ENCODE measurements around the gene TMEM14B.
"Not testable (repeated sequence)": the region's sequence is repeated elsewhere in the genome, so short reads cannot be mapped to it uniquely, and the experiment has no call there.

Gene TMEM14B

DNA sequence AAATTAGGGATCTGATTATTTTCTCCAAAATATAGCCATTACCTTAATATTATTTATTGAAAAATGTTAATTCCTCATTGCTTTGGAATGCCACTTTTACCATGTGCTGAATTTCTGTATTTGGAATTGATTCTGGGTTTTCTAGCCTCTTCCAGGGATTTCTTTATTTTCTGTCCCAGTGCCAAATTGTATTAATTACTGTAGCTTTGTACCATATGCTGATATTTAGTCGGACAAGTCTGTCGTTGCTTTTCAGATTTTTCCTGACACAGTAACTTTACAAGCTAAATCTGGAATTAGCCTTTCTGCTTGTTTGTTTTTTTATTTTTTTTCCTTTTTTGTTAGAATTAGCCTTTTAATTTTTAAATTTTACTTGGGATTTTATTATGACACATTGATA lies 10.9 kb upstream of the TMEM14B start:
- peaks cover 11% of the 10 kb centered on the region; the same call in 1 of the 2 replicates for H3F3A ChIP-seq (ENCODE audit: low read depth)
- H3K9ac ChIP-seq (ENCODE audit: low read depth, low read length, poor library complexity, severe bottlenecking) = no peak overlapping the region
- TF ChIP-seq CTCF (conservative IDR thresholded peaks at IDR 0.05; ENCODE audit: low read length) = no peak
- TF ChIP-seq EZH2phosphoT487 (IDR thresholded peaks at IDR 0.05; ENCODE audit: borderline replicate concordance) = no peak
- no peaks in the 10 kb centered on the region for H3K9me2 ChIP-seq (replicated peaks; ENCODE audit: low read depth, low read length)
- H3K4me2 ChIP-seq (ENCODE audit: low read depth, low read length, poor library complexity, severe bottlenecking) = no peak overlapping the region
- no peaks in the 10 kb centered on the region for H3K27me3 ChIP-seq (ENCODE audit: insufficient read depth, low read length, poor library complexity, severe bottlenecking)
- no peaks in the 10 kb centered on the region for H3K36me3 ChIP-seq (ENCODE audit: insufficient read depth, low read length)
- H3K4me3 ChIP-seq (ENCODE audit: low read length, poor library complexity, severe bottlenecking) = no peak overlapping the region
- H3K79me2 ChIP-seq (ENCODE audit: insufficient read depth, low read length) = no peaks in the 10 kb centered on the region
- no peaks in the 10 kb centered on the region for H4K20me1 ChIP-seq (ENCODE audit: insufficient read depth, low read length, poor library complexity, severe bottlenecking)
- H3K4me1 ChIP-seq (ENCODE audit: insufficient read depth, low read length, poor library complexity, severe bottlenecking) = peaks cover 17% of the 10 kb centered on the region
- H3K9me3 ChIP-seq (ENCODE audit: insufficient read depth, low read depth, low read length) = no peaks in the 10 kb centered on the region
- no peak overlapping the region for H2AFZ ChIP-seq (ENCODE audit: low read length)

DNA sequence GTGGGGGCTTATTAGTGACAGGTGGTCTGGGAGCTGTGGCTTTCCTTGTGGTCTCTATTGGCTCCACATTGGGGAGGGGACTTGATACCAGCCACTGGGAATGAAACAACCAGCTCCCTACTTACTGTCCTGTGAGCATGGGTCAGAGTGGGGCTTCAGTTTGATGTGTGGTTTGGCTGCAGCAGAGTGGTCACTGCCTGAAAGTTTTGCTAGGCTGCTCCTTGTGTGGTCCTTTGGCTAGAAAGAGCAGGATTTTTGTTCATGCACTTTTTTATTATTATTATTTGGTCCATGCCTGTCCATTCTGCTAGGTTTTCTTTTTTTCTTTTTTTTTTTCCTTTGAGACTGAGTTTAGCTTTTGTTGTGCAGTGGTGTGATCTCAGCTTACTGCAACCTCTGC lies 7.5 kb upstream of the TMEM14B start:
- TF ChIP-seq EZH2phosphoT487 (IDR thresholded peaks at IDR 0.05; ENCODE audit: borderline replicate concordance) = no peak
- no peak for TF ChIP-seq CTCF (conservative IDR thresholded peaks at IDR 0.05; ENCODE audit: low read length)
- H3F3A ChIP-seq (ENCODE audit: low read depth) = no peaks in the 10 kb centered on the region

GRCh38 chr6:10741643-10742042 lies 6.0 kb upstream of the TMEM14B start:
- H3K79me2 ChIP-seq (ENCODE audit: insufficient read depth, low read length); H3K9ac ChIP-seq (ENCODE audit: low read depth, low read length, poor library complexity, severe bottlenecking); H3K9me3 ChIP-seq (ENCODE audit: insufficient read depth, low read depth, low read length); H3K4me3 ChIP-seq (ENCODE audit: low read length, poor library complexity, severe bottlenecking); H3K4me2 ChIP-seq (ENCODE audit: low read depth, low read length, poor library complexity, severe bottlenecking); H3K36me3 ChIP-seq (ENCODE audit: insufficient read depth, low read length); H4K20me1 ChIP-seq (ENCODE audit: insufficient read depth, low read length, poor library complexity, severe bottlenecking); H3K27me3 ChIP-seq (ENCODE audit: insufficient read depth, low read length, poor library complexity, severe bottlenecking); H3K4me1 ChIP-seq (ENCODE audit: insufficient read depth, low read length, poor library complexity, severe bottlenecking); H3F3A ChIP-seq (ENCODE audit: low read depth); H3K9me2 ChIP-seq (replicated peaks; ENCODE audit: low read depth, low read length); H2AFZ ChIP-seq (ENCODE audit: low read length): not testable (repeated sequence)

More for the DNA sequence above, 7.5 kb upstream of the TMEM14B start:
- H2AFZ ChIP-seq (ENCODE audit: low read length) = no peak overlapping the region
- H3K79me2 ChIP-seq (ENCODE audit: insufficient read depth, low read length) = no peaks in the 10 kb centered on the region
- no peaks in the 10 kb centered on the region for H3K9me2 ChIP-seq (replicated peaks; ENCODE audit: low read depth, low read length)
- no peaks in the 10 kb centered on the region for H3K4me1 ChIP-seq (ENCODE audit: insufficient read depth, low read length, poor library complexity, severe bottlenecking)
- no peak overlapping the region for H3K9ac ChIP-seq (ENCODE audit: low read depth, low read length, poor library complexity, severe bottlenecking)
- no peak overlapping the region for H3K4me2 ChIP-seq (ENCODE audit: low read depth, low read length, poor library complexity, severe bottlenecking)
- no peaks in the 10 kb centered on the region for H3K36me3 ChIP-seq (ENCODE audit: insufficient read depth, low read length)
- no peaks in the 10 kb centered on the region for H4K20me1 ChIP-seq (ENCODE audit: insufficient read depth, low read length, poor library complexity, severe bottlenecking)
- no peaks in the 10 kb centered on the region for H3K27me3 ChIP-seq (ENCODE audit: insufficient read depth, low read length, poor library complexity, severe bottlenecking)
- H3K4me3 ChIP-seq (ENCODE audit: low read length, poor library complexity, severe bottlenecking) = no peak overlapping the region
- H3K9me3 ChIP-seq (ENCODE audit: insufficient read depth, low read depth, low read length) = no peaks in the 10 kb centered on the region

DNA sequence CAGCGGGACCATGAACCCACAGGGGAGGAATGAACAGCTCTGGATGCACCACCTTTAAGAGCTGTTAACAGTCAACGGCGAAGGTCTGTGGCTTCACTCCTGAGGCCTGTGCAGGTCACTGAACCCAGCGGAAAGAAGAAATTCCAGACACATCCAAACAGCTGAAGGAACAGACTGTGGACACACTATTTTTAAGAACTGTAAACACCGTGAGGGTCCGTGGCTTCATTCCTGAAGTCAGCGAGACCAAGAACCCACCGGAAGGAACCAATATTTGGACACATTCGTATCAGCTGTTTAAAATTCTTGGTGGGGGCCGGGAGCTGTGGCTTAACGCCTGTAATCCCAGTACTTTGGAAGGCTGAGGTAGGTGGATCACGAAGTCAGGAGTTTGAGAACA lies 5.4 kb upstream of the TMEM14B start:
- Histone ChIP-seq H3K4me1 (ENCODE audit: insufficient read depth, low read length, poor library complexity, severe bottlenecking) (peaks cover 11% of the 10 kb centered on the region), H3K9me2 (replicated peaks; ENCODE audit: low read depth, low read length) (no peaks in the 10 kb centered on the region), H4K20me1 (ENCODE audit: insufficient read depth, low read length, poor library complexity, severe bottlenecking) (no peaks in the 10 kb centered on the region), H3K79me2 (ENCODE audit: insufficient read depth, low read length) (peaks cover 10% of the 10 kb centered on the region; the same call in 1 of the 2 replicates), H3K9me3 (ENCODE audit: insufficient read depth, low read depth, low read length) (no peaks in the 10 kb centered on the region), H3K36me3 (ENCODE audit: insufficient read depth, low read length) (no peaks in the 10 kb centered on the region), H3F3A (ENCODE audit: low read depth) (no peaks in the 10 kb centered on the region), H3K27me3 (ENCODE audit: insufficient read depth, low read length, poor library complexity, severe bottlenecking) (no peaks in the 10 kb centered on the region), H2AFZ (ENCODE audit: low read length) (no peak overlapping the region), H3K9ac (ENCODE audit: low read depth, low read length, poor library complexity, severe bottlenecking) (no peak overlapping the region), H3K4me3 (ENCODE audit: low read length, poor library complexity, severe bottlenecking) (no peak overlapping the region), H3K4me2 (ENCODE audit: low read depth, low read length, poor library complexity, severe bottlenecking) (no peak overlapping the region)
- TF ChIP-seq EZH2phosphoT487 (IDR thresholded peaks at IDR 0.05; ENCODE audit: borderline replicate concordance) (no peak), CTCF (conservative IDR thresholded peaks at IDR 0.05; ENCODE audit: low read length) (no peak)

Measured in Loucy (cell line).